COLO829 (cell line): ENCODE data around the gene LY6G6D.
"Not testable (repeated sequence)": the region's sequence is repeated elsewhere in the genome, so short reads cannot be mapped to it uniquely, and the experiment has no call there.

Source experiments
- DNase-seq: peaks from one replicate; pipeline ENCODE4 v3.0.0; 2012; ENCODE audit warnings: low spot score

The LY6G6D gene

DNA sequence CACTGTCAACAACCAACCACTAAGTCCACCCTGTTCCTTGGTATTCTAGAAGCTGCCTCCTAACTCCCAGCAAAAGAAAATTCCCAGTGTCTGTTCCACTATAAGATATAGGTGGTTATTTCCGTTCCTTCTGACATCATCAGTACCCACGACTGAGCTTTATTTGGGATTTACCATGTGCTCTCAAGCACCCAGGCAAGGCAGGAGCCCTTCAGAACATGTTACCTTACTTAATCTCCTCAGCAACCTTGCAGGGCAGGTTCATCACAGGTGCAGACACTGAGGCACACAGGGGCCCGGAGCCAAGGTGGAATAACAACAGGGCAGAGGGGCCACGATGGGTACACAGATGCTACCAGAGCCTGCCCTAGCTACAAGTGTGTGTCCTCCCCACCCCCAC, 22.8 kb upstream of the LY6G6D start:
- no peak for DNase-seq

- no peak for DNase-seq
Measured at GRCh38 chr6:31692886-31693285, 22.3 kb upstream of the LY6G6D start.

DNA sequence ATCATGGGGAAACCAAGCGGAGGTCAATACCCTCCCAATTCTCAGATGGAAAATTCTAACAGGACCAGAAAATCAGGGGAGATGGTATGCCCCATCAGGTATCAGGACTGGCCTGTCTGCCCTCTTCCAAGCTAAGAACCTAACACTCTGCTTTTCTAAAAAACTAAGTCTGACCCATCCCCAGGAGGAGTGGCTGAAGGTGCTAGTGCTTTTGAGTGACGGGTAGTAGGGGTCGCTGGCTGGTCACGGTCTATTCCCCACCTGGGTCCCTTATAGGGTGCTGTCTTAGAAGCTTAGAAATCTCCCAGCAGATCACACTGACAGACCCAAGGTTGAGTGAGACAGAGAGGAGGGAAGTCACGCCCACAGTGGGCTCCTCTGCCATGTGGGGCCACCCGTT, 21.6 kb upstream of the LY6G6D start:
- DNase-seq = no peak

DNA sequence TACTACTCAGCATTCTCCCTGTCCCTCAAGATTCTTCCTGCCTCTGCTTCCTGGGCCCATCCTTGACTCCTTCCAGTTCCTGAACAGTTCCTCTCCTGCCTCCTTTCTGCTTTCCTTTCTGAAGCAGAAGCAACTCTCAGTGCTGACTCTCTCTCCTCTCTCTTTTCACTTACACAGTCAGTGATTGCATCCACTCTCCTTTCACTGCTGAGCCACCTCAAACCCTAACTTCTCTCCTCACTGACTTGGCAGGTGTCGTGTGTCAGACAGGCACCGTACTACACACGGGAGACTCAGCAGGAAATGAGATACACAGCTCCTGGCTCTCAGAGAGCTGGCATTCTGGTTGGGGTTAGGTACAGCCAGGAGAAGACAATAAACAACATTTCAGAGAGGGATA, 17.6 kb upstream of the LY6G6D start:
- no peak for DNase-seq

GRCh38 chr6:31700740-31701401, 14.3 kb upstream of the LY6G6D start:
- DNase-seq = no peak

DNA sequence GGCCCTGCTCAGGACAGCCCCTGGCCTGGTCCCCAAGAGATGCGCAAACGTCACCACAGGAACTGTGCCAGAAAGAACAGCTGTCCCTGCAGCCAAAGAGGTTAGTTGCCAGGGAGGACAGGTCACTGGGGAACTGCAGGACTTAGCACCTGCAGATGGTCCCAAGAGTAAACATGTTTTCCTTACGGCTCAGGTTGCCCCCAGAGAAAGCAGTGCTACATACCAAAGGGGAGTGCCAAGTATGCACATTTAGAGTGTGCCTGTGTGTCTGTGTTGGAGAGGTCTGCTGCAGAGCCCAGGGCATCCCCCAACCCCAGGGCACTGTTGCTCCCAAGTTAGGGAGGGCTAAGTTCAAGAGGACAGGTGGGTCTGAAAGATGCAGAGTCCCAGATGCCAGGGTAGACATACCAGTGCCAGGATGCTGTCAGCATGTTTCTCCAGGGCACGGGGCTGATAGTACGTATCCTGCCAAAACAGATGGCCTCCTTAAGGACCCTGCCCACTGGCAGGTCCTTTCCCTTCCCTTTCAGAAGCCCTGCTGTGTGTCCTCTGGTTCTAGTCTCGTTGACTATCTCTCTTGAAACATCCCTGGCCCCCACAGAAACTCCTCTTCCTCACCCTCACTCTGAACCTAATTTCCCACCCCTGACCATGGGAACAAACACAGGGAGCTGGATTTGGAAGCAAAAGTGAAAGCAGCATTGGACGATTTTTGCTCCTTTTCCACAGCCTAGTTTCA, 13.3 kb upstream of the LY6G6D start:
- no peak for DNase-seq

DNA sequence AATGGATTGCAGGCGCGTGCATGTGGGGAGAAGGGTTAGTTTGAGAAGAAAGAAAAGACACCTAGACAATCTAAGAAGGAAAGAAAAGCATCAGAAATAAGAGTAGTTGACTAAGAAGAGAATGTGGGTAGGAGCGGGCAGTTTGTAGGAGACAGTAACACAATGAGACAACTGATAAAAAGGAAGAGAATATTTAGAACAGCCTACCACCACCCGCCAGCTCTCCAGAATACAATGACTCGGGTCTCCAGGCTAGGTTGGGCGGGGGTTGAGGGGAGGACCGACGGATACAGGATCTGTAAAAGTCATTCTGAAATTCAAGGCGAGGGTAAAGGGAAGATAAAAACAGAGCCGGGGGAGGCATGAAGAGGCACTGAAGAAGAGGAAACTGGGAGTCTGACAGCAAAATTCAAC, 12.7 kb upstream of the LY6G6D start:
- DNase-seq = peak; percentile 49

DNA sequence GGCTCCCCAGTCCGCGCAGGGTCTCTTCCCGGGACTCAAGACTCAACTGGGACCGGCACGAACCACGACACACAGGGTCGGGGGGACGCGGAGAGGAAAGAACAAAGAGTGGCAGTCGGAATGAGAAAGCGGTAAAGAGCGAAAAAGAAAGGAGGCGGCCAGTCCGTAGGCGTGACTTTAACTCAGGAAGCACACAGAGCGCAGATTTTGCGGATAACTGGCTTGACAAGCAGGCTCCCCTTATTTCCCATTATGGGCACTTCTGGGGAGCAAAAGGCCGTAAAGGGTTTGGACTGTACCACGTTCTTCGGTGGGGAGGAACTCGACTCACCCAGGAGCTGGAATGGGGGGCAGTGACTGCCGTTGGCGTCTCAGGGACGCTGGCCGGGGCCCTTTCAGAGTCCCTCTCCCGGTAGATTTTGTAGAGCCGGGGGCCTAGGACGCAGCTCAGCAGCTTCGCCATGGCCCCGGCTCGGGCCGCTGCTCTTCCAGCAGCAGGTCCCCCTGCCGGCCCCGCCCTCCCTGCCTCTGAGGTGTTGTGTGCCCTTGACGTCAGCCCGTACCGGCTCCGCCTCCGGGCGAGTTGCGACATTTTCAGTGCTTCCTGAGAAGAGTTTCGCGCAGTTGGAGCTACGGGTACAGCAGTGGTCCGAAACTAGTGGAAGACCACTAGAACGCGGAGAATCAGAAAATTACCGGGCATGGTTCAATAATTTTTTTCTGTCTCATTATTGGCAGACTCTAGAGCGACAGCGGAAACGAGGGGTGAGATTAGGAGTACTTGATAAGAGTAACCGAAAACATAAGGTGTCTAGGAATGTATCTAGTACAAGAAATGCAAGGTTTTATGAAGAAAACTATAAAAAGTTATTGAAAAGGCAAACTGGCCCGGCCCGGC, 12.1 kb upstream of the LY6G6D start, which contains the start of gene ABHD16A:
Gene ABHD16A (minus strand): TSS at position 506 of the 898 bp plus-strand sequence. CDS start 43 bp downstream, at position 463.
- DNase-seq = peak; percentile 100

- DNase-seq = no peak
Measured at GRCh38 chr6:31705931-31706330, 9.2 kb upstream of the LY6G6D start.

GRCh38 chr6:31706599-31706998, 8.5 kb upstream of the LY6G6D start, which contains the start of gene LY6G6F:
TSS of gene LY6G6F (plus strand) at chr6:31706866. CDS start at chr6:31706907, 41 bp downstream.
- no peak for DNase-seq

GRCh38 chr6:31707701-31708100, 7.4 kb upstream of the LY6G6D start:
- no peak for DNase-seq

DNA sequence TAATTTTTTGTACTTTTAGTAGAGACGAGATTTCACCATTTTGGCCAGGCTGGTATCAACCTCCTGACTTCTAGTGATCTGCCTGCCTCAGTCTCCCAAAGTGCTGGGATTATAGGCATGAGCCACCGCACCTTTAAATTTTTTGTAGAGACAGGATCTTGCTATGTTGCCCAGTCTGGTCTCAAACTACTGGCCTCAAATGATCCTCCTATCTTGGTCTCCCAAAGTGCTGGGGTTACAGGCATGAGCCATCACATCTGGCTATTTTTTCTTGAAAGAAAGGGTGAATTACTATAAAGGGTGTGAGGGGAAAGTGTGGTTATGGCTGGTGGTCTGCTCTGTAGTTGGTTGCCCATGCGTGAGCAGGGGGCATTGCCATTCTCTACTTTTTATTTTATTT, 6.9 kb upstream of the LY6G6D start:
- no peak for DNase-seq

DNA sequence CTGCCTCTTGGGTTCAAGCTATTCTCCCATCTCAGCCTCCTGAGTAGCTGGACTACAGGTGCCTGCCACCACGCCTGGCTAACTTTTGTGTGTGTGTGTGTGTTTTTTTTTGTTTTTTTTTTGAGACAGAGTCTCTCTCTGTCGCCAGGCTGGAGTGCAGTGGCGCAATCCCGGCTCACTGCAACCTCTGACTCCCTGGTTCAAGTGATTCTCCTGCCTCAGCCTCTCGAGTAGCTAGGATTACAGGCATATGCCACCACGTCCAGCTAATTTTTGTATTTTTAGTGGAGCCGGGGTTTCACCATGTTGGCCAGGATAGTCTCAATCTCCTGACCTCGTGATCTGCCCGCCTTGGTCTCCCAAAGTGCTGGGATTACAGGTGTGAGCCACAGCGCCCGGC, 6.0 kb upstream of the LY6G6D start:
- DNase-seq = not testable (repeated sequence)

GRCh38 chr6:31710523-31711219, 4.5 kb upstream of the LY6G6D start:
- no peak for DNase-seq

DNA sequence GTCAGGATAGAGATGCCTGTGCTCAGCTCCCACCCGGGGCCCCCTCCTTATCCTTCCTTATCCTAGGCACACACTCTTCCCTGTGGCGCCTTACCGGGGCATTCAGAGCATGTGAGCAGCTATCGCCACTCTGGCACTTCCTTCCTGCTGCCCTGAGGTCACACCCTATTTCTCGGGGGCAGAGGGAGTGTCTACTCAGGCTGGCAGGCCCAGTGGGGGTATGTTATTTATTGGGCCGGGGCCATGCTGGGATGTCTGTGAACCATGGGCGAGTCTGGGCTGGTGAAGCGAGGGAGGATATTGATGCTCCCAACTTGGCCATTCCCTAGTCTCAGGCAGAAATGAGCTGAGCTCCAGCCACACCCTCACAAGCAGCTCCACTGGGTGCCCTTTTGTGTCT, 3.9 kb upstream of the LY6G6D start:
- DNase-seq = no peak

GRCh38 chr6:31712296-31712695, 2.9 kb upstream of the LY6G6D start:
- DNase-seq = no peak

GRCh38 chr6:31713465-31713864, 1.7 kb upstream of the LY6G6D start:
- DNase-seq = no peak

DNA sequence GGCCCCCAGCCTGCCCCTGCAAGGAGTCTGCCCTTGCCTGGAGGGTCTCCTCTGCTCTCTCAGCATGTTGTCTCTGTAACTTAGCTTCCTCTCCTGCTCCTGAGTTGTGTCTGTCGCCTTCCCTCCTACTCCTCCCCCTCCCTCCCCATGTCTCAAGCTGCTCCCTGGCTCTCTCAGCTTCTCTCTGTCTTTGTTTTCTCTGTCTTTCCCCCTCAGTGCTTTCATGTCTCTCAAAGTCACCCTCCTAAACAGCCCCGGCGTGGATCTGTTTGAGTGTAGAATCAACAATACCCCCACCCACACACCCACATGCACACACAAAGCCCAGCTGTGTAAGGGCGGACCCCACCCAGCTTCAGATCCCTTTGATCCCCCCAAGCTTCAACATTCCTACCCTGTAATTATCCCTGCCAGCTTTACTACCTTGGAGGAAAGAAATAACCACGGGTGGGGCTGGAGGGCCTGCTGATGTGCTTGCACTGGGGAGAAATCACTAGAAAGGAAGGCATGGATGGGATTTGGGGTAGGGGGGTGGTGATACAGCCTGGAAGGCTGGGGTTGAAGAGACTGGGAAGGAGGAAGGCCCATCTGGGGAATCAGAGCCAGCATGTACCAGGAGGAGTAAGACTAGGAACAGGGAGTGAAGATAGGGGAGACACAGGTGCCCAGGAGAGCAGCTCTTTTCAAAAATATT, 1.0 kb upstream of the LY6G6D start:
- DNase-seq = no peak

GRCh38 chr6:31717499-31718222, 2.5 kb downstream of the LY6G6D start:
- DNase-seq = no peak

- no peak for DNase-seq
Measured at GRCh38 chr6:31718265-31718664, 3.1 kb downstream of the LY6G6D start.

- no peak for DNase-seq
Measured at GRCh38 chr6:31719001-31719400, 3.9 kb downstream of the LY6G6D start.
